Gastrocnemius medialis (tissue), 4 donors: ENCODE measurements around the gene CHST11. TPM values are rescaled to one million over a fixed set of nuclear protein-coding genes. Genes with fewer than 3 reads are reported as not detected.

ENCODE experiments used
- ATAC-seq, 2 donors: fragments of 150-250 bp; one replicate each; pipeline ENCODE4 v1.9.1; 2016
- DNase-seq, 2 donors: peaks; one replicate each; pipeline ENCODE4 v3.0.0-alpha.2; 2019
- H3K27ac ChIP-seq, 4 donors: fragments of 200-600 bp; sonication (generic); 1 replicate in 1 of 4; 2 replicates in 3 of 4; pipeline ENCODE4 v1.5.1; 2016 to 2018; ENCODE audit warnings: mild to moderate bottlenecking in 2 of 4, moderate library complexity in 1 of 4
- H3K27me3 ChIP-seq, 3 donors: fragments of 200-600 bp; sonication (generic) in 2 of 3; 1 replicate in 1 of 3; 2 replicates in 2 of 3; pipeline versions ENCODE4 v1.5.1 to v1.6.0; 2016 to 2019; ENCODE audit warnings: mild to moderate bottlenecking in 1 of 3, moderate library complexity in 1 of 3
- H3K36me3 ChIP-seq, 2 donors: fragments of 200-600 bp; sonication (generic) in 1 of 2; one replicate each; pipeline ENCODE4 v1.5.1; 2017 to 2018
- H3K4me1 ChIP-seq, 2 donors: fragments of 200-600 bp; sonication (generic) in 1 of 2; one replicate each; pipeline ENCODE4 v1.5.1; 2016 to 2017; ENCODE audit warnings: mild to moderate bottlenecking in 2 of 2
- H3K4me3 ChIP-seq, 4 donors: fragments of 200-600 bp; sonication (generic) in 3 of 4; 1 replicate in 1 of 4; 2 replicates in 3 of 4; pipeline ENCODE4 v1.5.1; 2016 to 2019; ENCODE audit warnings: mild to moderate bottlenecking in 2 of 4
- H3K9me3 ChIP-seq, 3 donors: fragments of 200-600 bp; sonication (generic) in 2 of 3; 1 replicate in 1 of 3; 2 replicates in 2 of 3; pipeline ENCODE4 v1.5.1; 2016 to 2019
- CTCF ChIP-seq, 5 experiments: fragments of 450-650 bp in 3 of 5; fragments of 200-600 bp in 2 of 5; sonication (generic) in 2 of 5; IDR thresholded peaks in 4 of 5; conservative IDR thresholded peaks in 1 of 5; 1 replicate in 4 of 5; 2 replicates in 1 of 5; pipeline ENCODE4 v1.5.1; 2016 to 2019; ENCODE audit warnings: antibody characterized with exemption in 5 of 5, mild to moderate bottlenecking in 3 of 5, moderate library complexity in 3 of 5
- POLR2A ChIP-seq, 2 donors: fragments of 450-650 bp; IDR thresholded peaks; one replicate each; pipeline ENCODE4 v1.6.1; 2017; ENCODE audit warnings: antibody characterized with exemption in 2 of 2, mild to moderate bottlenecking in 2 of 2, moderate library complexity in 2 of 2
- in situ Hi-C, 4 donors: fragments of 200-750 bp; cut with MboI; loops; one replicate each; pipeline versions ENCODE4 v1.15.0 to v1.8.0; 2017; ENCODE audit warnings: low sequenced_read_pairs in 4 of 4
- intact Hi-C: fragments of 100-400 bp; cut with DNase I; formaldehyde crosslinking; loops from one replicate; pipeline ENCODE4 v1.15.1; 2023; ENCODE audit warnings: low total_unique reads
- total RNA-seq, 4 donors: library from RNA; depleted of rRNA; stranded (reverse); fragments of >200 nt; gene quantifications; one replicate each; pipeline versions ENCODE4 v1.1.0 to v1.2.3, GENCODE V29; 2016

Gene CHST11
- total RNA-seq, 4 donors from 2014 or later, result 0.17 to 2.1 (median 1.4) TPM

- H3K9me3 ChIP-seq, result no peaks in the 10 kb centered on the region
- no peak overlapping the region for H3K4me3 ChIP-seq
- ATAC-seq (no peak), DNase-seq (no peak)
- no peaks in the 10 kb centered on the region for H3K27me3 ChIP-seq
- H3K4me1 ChIP-seq, result no peaks in the 10 kb centered on the region
- intact Hi-C loops, result no loop called here
- no peaks in the 10 kb centered on the region for H3K36me3 ChIP-seq
- in situ Hi-C loops, result no loop called here
- TF ChIP-seq POLR2A (IDR thresholded peaks at IDR 0.05) (no peak), CTCF (IDR thresholded peaks at IDR 0.05 in 4 of 5, conservative IDR thresholded peaks at IDR 0.05 in 1 of 5) (no peak)
- H3K27ac ChIP-seq, result no peak overlapping the region
These were observed 220.8 kb downstream of the CHST11 start for GRCh38 chr12:104677441-104678089.

- Histone ChIP-seq H3K9me3 (no peaks in the 10 kb centered on the region), H3K4me3 (no peak overlapping the region), H3K27me3 (no peaks in the 10 kb centered on the region), H3K4me1 (no peaks in the 10 kb centered on the region), H3K36me3 (no peaks in the 10 kb centered on the region), H3K27ac (no peak overlapping the region)
- TF ChIP-seq POLR2A (IDR thresholded peaks at IDR 0.05) (no peak), CTCF (IDR thresholded peaks at IDR 0.05 in 4 of 5, conservative IDR thresholded peaks at IDR 0.05 in 1 of 5) (no peak)
- intact Hi-C loops, result no loop called here
- ATAC-seq (no peak), DNase-seq (no peak)
- in situ Hi-C loops, result no loop called here
These were observed 223.3 kb downstream of the CHST11 start for GRCh38 chr12:104680070-104680469.

GRCh38 chr12:104680491-104680890, 223.7 kb downstream of the CHST11 start:
- Histone ChIP-seq H3K27me3 (no peaks in the 10 kb centered on the region), H3K27ac (no peak overlapping the region), H3K36me3 (no peaks in the 10 kb centered on the region), H3K4me3 (no peak overlapping the region), H3K4me1 (no peaks in the 10 kb centered on the region), H3K9me3 (no peaks in the 10 kb centered on the region)
- no peak for ATAC-seq
- DNase-seq, result no peak
- in situ Hi-C loops, result no loop called here
- intact Hi-C loops, result no loop called here
- no peak for TF ChIP-seq POLR2A (IDR thresholded peaks at IDR 0.05)
- TF ChIP-seq CTCF (IDR thresholded peaks at IDR 0.05 in 4 of 5, conservative IDR thresholded peaks at IDR 0.05 in 1 of 5), result no peak

GRCh38 chr12:104681012-104681690, 224.4 kb downstream of the CHST11 start:
- no peaks in the 10 kb centered on the region for H3K9me3 ChIP-seq
- intact Hi-C loops, result no loop called here
- in situ Hi-C loops, result no loop called here
- DNase-seq (no peak), ATAC-seq (no peak)
- H3K4me1 ChIP-seq, result no peaks in the 10 kb centered on the region
- TF ChIP-seq POLR2A (IDR thresholded peaks at IDR 0.05), result no peak
- TF ChIP-seq CTCF (IDR thresholded peaks at IDR 0.05 in 4 of 5, conservative IDR thresholded peaks at IDR 0.05 in 1 of 5), result no peak
- H3K4me3 ChIP-seq, result no peak overlapping the region
- no peaks in the 10 kb centered on the region for H3K36me3 ChIP-seq
- H3K27me3 ChIP-seq, result no peaks in the 10 kb centered on the region
- H3K27ac ChIP-seq, result no peak overlapping the region
